Trophoblast cell (in vitro differentiated cells and primary cell): ENCODE results near the gene MRPL28.

Source experiments
- DNase-seq, 2 donors: peaks; one replicate each; pipeline ENCODE4 v3.0.0-alpha.2; 2016
- H2AFZ ChIP-seq: 2 replicates; pipeline ENCODE4 v1.6.1; 2013; ENCODE audit warnings: low read length, moderate library complexity, mild to moderate bottlenecking; ENCODE audit not compliant: insufficient read depth, poor library complexity
- H2AK5ac ChIP-seq: 2 replicates; pipeline ENCODE4 v1.6.1; 2013; ENCODE audit warnings: mild to moderate bottlenecking, low read length
- H2BK120ac ChIP-seq: 2 replicates; pipeline ENCODE4 v1.6.1; 2013; ENCODE audit warnings: low read length, mild to moderate bottlenecking, moderate library complexity; ENCODE audit not compliant: insufficient read depth, poor library complexity
- H2BK12ac ChIP-seq: 2 replicates; pipeline ENCODE4 v1.6.1; 2013; ENCODE audit warnings: mild to moderate bottlenecking, low read length, moderate library complexity
- H2BK5ac ChIP-seq: 2 replicates; pipeline ENCODE4 v1.6.1; 2013; ENCODE audit warnings: low read length, low read depth, moderate library complexity, mild to moderate bottlenecking; ENCODE audit not compliant: poor library complexity
- H3K14ac ChIP-seq: 2 replicates; pipeline ENCODE4 v1.6.1; 2013; ENCODE audit warnings: mild to moderate bottlenecking, low read length
- H3K18ac ChIP-seq: 2 replicates; pipeline ENCODE4 v1.6.1; 2013; ENCODE audit warnings: mild to moderate bottlenecking, low read length
- H3K23ac ChIP-seq: 2 replicates; pipeline ENCODE4 v1.6.1; 2013; ENCODE audit warnings: low read length
- H3K27ac ChIP-seq: 2 replicates; pipeline ENCODE4 v1.5.1; 2013; ENCODE audit warnings: low read depth, mild to moderate bottlenecking, inconsistent platforms, low read length, moderate library complexity
- H3K27me3 ChIP-seq: 2 replicates; pipeline ENCODE4 v1.6.1; 2013; ENCODE audit warnings: inconsistent platforms, mild to moderate bottlenecking, low read length, moderate library complexity; ENCODE audit not compliant: insufficient read depth
- H3K36me3 ChIP-seq, 2 experiments: 1 replicate in 1 of 2; 2 replicates in 1 of 2; pipeline ENCODE4 v1.6.1; 2013; ENCODE audit warnings: low read length in 2 of 2, mild to moderate bottlenecking in 2 of 2, moderate library complexity in 1 of 2; ENCODE audit not compliant: insufficient read depth in 2 of 2, control insufficient read depth in 1 of 2
- H3K4ac ChIP-seq: 2 replicates; pipeline ENCODE4 v1.6.1; 2013; ENCODE audit warnings: low read depth, mild to moderate bottlenecking, low read length, moderate library complexity
- H3K4me1 ChIP-seq, 2 experiments: 1 replicate in 1 of 2; 2 replicates in 1 of 2; pipeline ENCODE4 v1.6.1; 2013; ENCODE audit warnings: low read length in 2 of 2, mild to moderate bottlenecking in 2 of 2, moderate library complexity in 1 of 2; ENCODE audit not compliant: insufficient read depth in 2 of 2, control insufficient read depth in 1 of 2
- H3K4me2 ChIP-seq: 2 replicates; pipeline ENCODE4 v1.6.1; 2013; ENCODE audit warnings: inconsistent platforms, mild to moderate bottlenecking, low read length, moderate library complexity
- H3K4me3 ChIP-seq: 2 replicates; pipeline ENCODE4 v1.5.1; 2013; ENCODE audit warnings: mild to moderate bottlenecking, low read depth, low read length, inconsistent platforms
- H3K79me1 ChIP-seq: one replicate; pipeline ENCODE4 v1.6.1; 2013; ENCODE audit warnings: low read length
- H3K79me2 ChIP-seq: 2 replicates; pipeline ENCODE4 v1.6.1; 2013; ENCODE audit warnings: low read length, mild to moderate bottlenecking; ENCODE audit not compliant: control insufficient read depth, insufficient read depth, poor library complexity
- H3K9ac ChIP-seq: 2 replicates; pipeline ENCODE4 v1.6.1; 2013; ENCODE audit warnings: mild to moderate bottlenecking, low read length
- H3K9me3 ChIP-seq: 2 replicates; pipeline ENCODE4 v1.6.1; 2013; ENCODE audit warnings: low read depth, mild to moderate bottlenecking, control low read depth, inconsistent platforms, low read length; ENCODE audit not compliant: insufficient read depth
- H4K12ac ChIP-seq: 2 replicates; pipeline ENCODE4 v1.6.1; 2013; ENCODE audit warnings: low read depth, mild to moderate bottlenecking, low read length, moderate library complexity
- H4K8ac ChIP-seq: 2 replicates; pipeline ENCODE4 v1.6.1; 2013; ENCODE audit warnings: low read depth, mild to moderate bottlenecking, low read length, moderate library complexity
- H4K91ac ChIP-seq: one replicate; pipeline ENCODE4 v1.6.1; 2013; ENCODE audit warnings: low read depth, mild to moderate bottlenecking, low read length, moderate library complexity
- WGBS: extraction: QIAGEN DNeasy Blood & Tissue Kit; methylation state at CpG from one replicate; pipeline ENCODE4 v1.1.7; 2013; ENCODE audit warnings: missing lambda C conversion rate; ENCODE audit not compliant: insufficient read length, insufficient coverage; ENCODE audit errors: extremely low coverage; 5-methylcytosine and 5-hydroxymethylcytosine counted together

MRPL28 gene

GRCh38 chr16:359871-360697 is 10.3 kb downstream of the MRPL28 start:
- Histone ChIP-seq H2BK5ac (no peak overlapping the region), H3K4me3 (no peak overlapping the region), H3K23ac (no peak overlapping the region), H3K9me3 (peaks cover 1% of the 10 kb centered on the region), H2BK120ac (no peak overlapping the region), H3K27ac (no peak overlapping the region), H4K12ac (no peak overlapping the region), H3K18ac (no peak overlapping the region), H3K9ac (no peak overlapping the region), H3K27me3 (no peaks in the 10 kb centered on the region), H3K14ac (no peak overlapping the region), H3K4me2 (no peak overlapping the region), H3K36me3 (no peaks in the 10 kb centered on the region), H4K91ac (no peak overlapping the region), H3K4me1 (peaks cover 0 to 4% of the 10 kb centered on the region in 2 experiments), H2AK5ac (no peak overlapping the region), H3K79me1 (no peaks in the 10 kb centered on the region), H3K4ac (no peak overlapping the region), H4K8ac (no peak overlapping the region), H3K79me2 (no peaks in the 10 kb centered on the region), H2AFZ (no peak overlapping the region), H2BK12ac (no peak overlapping the region)
- DNase-seq, result no peak
- WGBS, result no CpG with 5 or more reads among the region's 47 CpGs

GRCh38 chr16:359067-359763 is 11.1 kb downstream of the MRPL28 start:
- WGBS, result no CpG with 5 or more reads among the region's 19 CpGs
- Histone ChIP-seq H2AFZ (no peak overlapping the region), H4K8ac (no peak overlapping the region), H2BK12ac (no peak overlapping the region), H2BK120ac (no peak overlapping the region), H3K18ac (no peak overlapping the region), H3K79me2 (no peaks in the 10 kb centered on the region), H2AK5ac (no peak overlapping the region), H4K91ac (no peak overlapping the region), H3K4me2 (no peak overlapping the region), H3K4ac (no peak overlapping the region), H3K27ac (no peak overlapping the region), H3K4me1 (peaks cover 0 to 4% of the 10 kb centered on the region in 2 experiments), H2BK5ac (no peak overlapping the region), H3K27me3 (no peaks in the 10 kb centered on the region), H3K36me3 (no peaks in the 10 kb centered on the region), H3K23ac (no peak overlapping the region), H3K14ac (no peak overlapping the region), H3K4me3 (no peak overlapping the region), H3K9ac (no peak overlapping the region), H4K12ac (no peak overlapping the region), H3K79me1 (no peaks in the 10 kb centered on the region), H3K9me3 (peaks cover 1% of the 10 kb centered on the region)
- DNase-seq, result no peak

GRCh38 chr16:356741-357140 is 13.6 kb downstream of the MRPL28 start:
- H3K36me3 ChIP-seq, result no peaks in the 10 kb centered on the region
- no peak overlapping the region for H3K18ac ChIP-seq
- peaks cover 1% of the 10 kb centered on the region for H3K9me3 ChIP-seq
- H3K9ac ChIP-seq, result no peak overlapping the region
- no peak overlapping the region for H3K4me2 ChIP-seq
- WGBS, result no CpG with 5 or more reads among the region's 12 CpGs
- H3K14ac ChIP-seq, result no peak overlapping the region
- H4K91ac ChIP-seq, result no peak overlapping the region
- no peak for DNase-seq
- no peak overlapping the region for H3K23ac ChIP-seq
- H3K27me3 ChIP-seq, result no peaks in the 10 kb centered on the region
- no peak overlapping the region for H4K8ac ChIP-seq
- peaks cover 4% of the 10 kb centered on the region in 2 experiments for H3K4me1 ChIP-seq
- no peak overlapping the region for H2BK120ac ChIP-seq
- no peak overlapping the region for H2AK5ac ChIP-seq
- H4K12ac ChIP-seq, result no peak overlapping the region
- peaks cover 6% of the 10 kb centered on the region for H3K79me1 ChIP-seq
- H3K27ac ChIP-seq, result no peak overlapping the region
- no peak overlapping the region for H3K4ac ChIP-seq
- no peak overlapping the region for H2BK12ac ChIP-seq
- H2AFZ ChIP-seq, result no peak overlapping the region
- H3K79me2 ChIP-seq, result peaks cover 3% of the 10 kb centered on the region
- no peak overlapping the region for H3K4me3 ChIP-seq
- no peak overlapping the region for H2BK5ac ChIP-seq

GRCh38 chr16:354971-355461 is 15.3 kb downstream of the MRPL28 start:
- peaks cover 4% of the 10 kb centered on the region in 2 experiments for H3K4me1 ChIP-seq

More at GRCh38 chr16:354971-355461, 15.3 kb downstream of the MRPL28 start:
- Histone ChIP-seq H3K27ac (no peak overlapping the region), H3K23ac (no peak overlapping the region), H3K9me3 (peaks cover 1% of the 10 kb centered on the region), H2BK120ac (no peak overlapping the region), H2AK5ac (no peak overlapping the region), H3K4ac (no peak overlapping the region), H3K79me1 (peaks cover 6% of the 10 kb centered on the region), H2AFZ (no peak overlapping the region), H3K9ac (no peak overlapping the region), H3K4me3 (no peak overlapping the region), H3K27me3 (no peaks in the 10 kb centered on the region), H3K79me2 (peaks cover 3% of the 10 kb centered on the region), H4K12ac (no peak overlapping the region), H2BK12ac (no peak overlapping the region), H4K8ac (no peak overlapping the region), H2BK5ac (no peak overlapping the region), H3K18ac (no peak overlapping the region), H3K14ac (no peak overlapping the region), H3K36me3 (peaks cover 0 to 3% of the 10 kb centered on the region in 2 experiments), H3K4me2 (no peak overlapping the region), H4K91ac (no peak overlapping the region)
- WGBS, result no CpG with 5 or more reads among the region's 10 CpGs
- DNase-seq, result no peak
